GM23338 (cell line): ENCODE data around the gene ZBTB7C. TPM values are rescaled to one million over a fixed set of nuclear protein-coding genes. Genes with fewer than 3 reads are reported as not detected.

Experiments used
- ATAC-seq: fragments of 200-7000 bp; cut with Tn5 transposase; 3 replicates; pipeline ENCODE4 v1.9.1; 2020
- DNase-seq: peaks from one replicate; pipeline ENCODE4 v3.0.0-alpha.2; 2015; ENCODE audit warnings: low spot score
- H2AFZ ChIP-seq: fragments of 200-600 bp; sonication (generic); 2 replicates; pipeline ENCODE4 v1.8.0; 2016; ENCODE audit warnings: antibody characterized with exemption, mild to moderate bottlenecking, moderate library complexity
- H3F3A ChIP-seq: fragments of 200-600 bp; sonication (generic); replicated peaks from 2 replicates; pipeline ENCODE4 v1.8.0; 2017; ENCODE audit warnings: antibody characterized with exemption, mixed run types, low read depth
- H3K27ac ChIP-seq: fragments of 200-600 bp; sonication (generic); 2 replicates; pipeline ENCODE4 v1.6.1; 2016; ENCODE audit warnings: low read depth
- H3K27me3 ChIP-seq: fragments of 200-600 bp; sonication (generic); 2 replicates; pipeline ENCODE4 v1.8.0; 2016; ENCODE audit warnings: mild to moderate bottlenecking, mixed run types, moderate library complexity; ENCODE audit not compliant: insufficient read depth
- H3K36me3 ChIP-seq: fragments of 200-600 bp; sonication (generic); 2 replicates; pipeline ENCODE4 v1.8.0; 2016; ENCODE audit warnings: mild to moderate bottlenecking; ENCODE audit not compliant: insufficient read depth
- H3K4me1 ChIP-seq: fragments of 200-600 bp; sonication (generic); 2 replicates; pipeline ENCODE4 v1.8.0; 2016; ENCODE audit warnings: mild to moderate bottlenecking, moderate library complexity; ENCODE audit not compliant: insufficient read depth
- H3K4me2 ChIP-seq: fragments of 200-600 bp; sonication (generic); 2 replicates; pipeline ENCODE4 v1.7.1; 2017; ENCODE audit warnings: mixed run types
- H3K4me3 ChIP-seq: fragments of 200-600 bp; sonication (generic); 2 replicates; pipeline ENCODE4 v1.6.1; 2016; ENCODE audit warnings: mixed run types
- H3K79me2 ChIP-seq: fragments of 200-600 bp; sonication (generic); replicated peaks from 2 replicates; pipeline ENCODE4 v1.8.0; 2017; ENCODE audit warnings: mild to moderate bottlenecking; ENCODE audit not compliant: insufficient read depth
- H3K9me2 ChIP-seq: fragments of 200-600 bp; sonication (generic); 2 replicates; pipeline ENCODE4 v1.8.0; 2017; ENCODE audit not compliant: insufficient read depth
- H4K20me1 ChIP-seq: fragments of 200-600 bp; sonication (generic); replicated peaks from 2 replicates; pipeline ENCODE4 v1.8.0; 2017; ENCODE audit warnings: mild to moderate bottlenecking; ENCODE audit not compliant: insufficient read depth
- H3K27ac Mint-ChIP-seq: 2 replicates; pipeline ENCODE4 v1.8.0; 2020; ENCODE audit warnings: inconsistent platforms, mild to moderate bottlenecking, moderate library complexity, mixed read lengths
- H3K27me3 Mint-ChIP-seq: 3 replicates; pipeline ENCODE4 v1.8.0; 2022; ENCODE audit warnings: low read depth, mild to moderate bottlenecking, moderate library complexity, mixed read lengths, inconsistent platforms; ENCODE audit not compliant: insufficient read depth, poor library complexity
- H3K36me3 Mint-ChIP-seq: 3 replicates; pipeline ENCODE4 v1.8.0; 2021; ENCODE audit warnings: low read depth, mild to moderate bottlenecking, inconsistent platforms, moderate library complexity, mixed read lengths
- H3K4me1 Mint-ChIP-seq: 3 replicates; pipeline ENCODE4 v1.8.0; 2020; ENCODE audit warnings: mild to moderate bottlenecking, inconsistent platforms, mixed read lengths
- H3K4me3 Mint-ChIP-seq: 3 replicates; pipeline ENCODE4 v1.8.0; 2021; ENCODE audit warnings: moderate library complexity, mild to moderate bottlenecking, inconsistent platforms, mixed read lengths
- H3K9me3 Mint-ChIP-seq: 3 replicates; pipeline ENCODE4 v1.8.0; 2020; ENCODE audit warnings: moderate library complexity, mild to moderate bottlenecking, inconsistent platforms, mixed read lengths
- CREB1 ChIP-seq: fragments of 250-450 bp; sonication (Bioruptor Pico); IDR thresholded peaks from 2 replicates; pipeline ENCODE4 v1.5.0; 2020; ENCODE audit warnings: low read depth, mild to moderate bottlenecking, moderate library complexity
- CTCF ChIP-seq, 2 experiments: fragments of 200-600 bp in 1 of 2; sonication (generic) in 1 of 2; conservative IDR thresholded peaks; 2 replicates each; pipeline versions ENCODE4 v1.5.1 to v1.6.1; 2016 to 2017; ENCODE audit warnings: antibody characterized with exemption in 2 of 2, low read depth in 2 of 2, mild to moderate bottlenecking in 2 of 2, moderate library complexity in 1 of 2
- ETS1 ChIP-seq: IDR thresholded peaks from 2 replicates; pipeline ENCODE4 v1.6.1; 2016; ENCODE audit warnings: antibody characterized with exemption
- EZH2 ChIP-seq: fragments of 200-600 bp; sonication (generic); IDR thresholded peaks from one replicate; pipeline ENCODE4 v1.8.0; 2017; ENCODE audit warnings: antibody characterized with exemption, mild to moderate bottlenecking, low read depth; ENCODE audit not compliant: unreplicated experiment
- EZH2phosphoT487 ChIP-seq: fragments of 200-600 bp; sonication (generic); IDR thresholded peaks from one replicate; pipeline ENCODE4 v1.8.1; 2018; ENCODE audit warnings: antibody characterized with exemption; ENCODE audit not compliant: unreplicated experiment
- JUNB ChIP-seq: IDR thresholded peaks from one replicate; pipeline ENCODE4 v1.6.1; 2016; ENCODE audit warnings: antibody characterized with exemption; ENCODE audit not compliant: unreplicated experiment
- NANOG ChIP-seq: IDR thresholded peaks from 2 replicates; pipeline ENCODE4 v1.6.1; 2016; ENCODE audit warnings: antibody characterized with exemption, borderline replicate concordance
- POLR2AphosphoS5 ChIP-seq: IDR thresholded peaks from 2 replicates; pipeline ENCODE4 v1.6.1; 2016; ENCODE audit warnings: antibody characterized with exemption, low read depth
- REST ChIP-seq: IDR thresholded peaks from one replicate; pipeline ENCODE4 v1.6.1; 2018; ENCODE audit warnings: antibody characterized with exemption; ENCODE audit not compliant: unreplicated experiment
- STAT1 ChIP-seq: IDR thresholded peaks from one replicate; pipeline ENCODE4 v1.6.1; 2016; ENCODE audit warnings: antibody characterized with exemption; ENCODE audit not compliant: unreplicated experiment
- ZNF114 ChIP-seq: fragments of 250-450 bp; sonication (Bioruptor Pico); IDR thresholded peaks from 2 replicates; pipeline ENCODE4 v1.5.0; 2020; ENCODE audit warnings: mild to moderate bottlenecking, moderate library complexity
- ZNF331 ChIP-seq: fragments of 250-450 bp; sonication (Bioruptor Pico); IDR thresholded peaks from 2 replicates; pipeline ENCODE4 v1.5.0; 2020; ENCODE audit warnings: low read depth, mild to moderate bottlenecking, moderate library complexity
- ZNF462 ChIP-seq: fragments of 250-450 bp; sonication (Bioruptor Pico); IDR thresholded peaks from 2 replicates; pipeline ENCODE4 v1.5.0; 2020; ENCODE audit warnings: mild to moderate bottlenecking, moderate library complexity
- polyA plus RNA-seq: library from polyadenylated mRNA; unstranded; fragments of >200 nt; fragmentation: Nextera tagmentation; extraction: Ambion mirVana; gene quantifications from 2 replicates; pipeline ENCODE4 v1.2.1, GENCODE V29; 2016
- total RNA-seq: library from RNA; depleted of rRNA; stranded (reverse); fragments of >200 nt; shearing (Covaris generic); gene quantifications from 2 replicates; pipeline ENCODE4 v1.2.3, GENCODE V29; 2014

ZBTB7C gene
- total and polyA plus RNA-seq, 2 experiments from 2014 or later = 0.03 to 0.14 TPM

- Histone ChIP-seq H3K4me3 (no peak overlapping the region), H3K79me2 (no peaks in the 10 kb centered on the region), H3K4me1 (peaks cover 14% of the 10 kb centered on the region), H3K4me2 (no peak overlapping the region), H3K27ac (no peak overlapping the region), H3K9me2 (no peaks in the 10 kb centered on the region), H2AFZ (no peak overlapping the region), H4K20me1 (no peaks in the 10 kb centered on the region), H3K36me3 (no peaks in the 10 kb centered on the region), H3F3A (no peaks in the 10 kb centered on the region), H3K27me3 (peaks cover 56% of the 10 kb centered on the region)
- Mint-ChIP-seq H3K9me3 (no peaks in the 10 kb centered on the region), H3K4me1 (peaks cover 27% of the 10 kb centered on the region), H3K36me3 (no peaks in the 10 kb centered on the region), H3K27ac (no peak overlapping the region), H3K27me3 (peaks cover 34% of the 10 kb centered on the region), H3K4me3 (no peak overlapping the region)
- DNase-seq (no peak), ATAC-seq (no peak)
- TF ChIP-seq ZNF331 (CRISPR knock-in tag) = no peak
- no peak for TF ChIP-seq ZNF462
- no peak for TF ChIP-seq JUNB
- no peak for TF ChIP-seq REST
- no peak for TF ChIP-seq ZNF114
- no peak for TF ChIP-seq CREB1 (CRISPR knock-in tag)
- no peak for TF ChIP-seq EZH2
- no peak for TF ChIP-seq EZH2phosphoT487
- TF ChIP-seq ETS1 = no peak
- TF ChIP-seq NANOG = no peak
- TF ChIP-seq STAT1 = no peak
- no peak for TF ChIP-seq POLR2AphosphoS5
- TF ChIP-seq CTCF (conservative IDR thresholded peaks at IDR 0.05; ENCODE audit: low read depth in 2 of 2) = no peak
Measured at GRCh38 chr18:48404716-48405507, 4.3 kb downstream of the ZBTB7C start.
